ENCODE measurements around the gene RTP4.

GRCh38 chr3:187398955-187399354, 30.8 kb downstream of the RTP4 start:
- TF ChIP-seq CTCF (optimal IDR thresholded peaks at IDR 0.05 in 1 of 3, IDR thresholded peaks at IDR 0.05 in 1 of 3, conservative IDR thresholded peaks at IDR 0.05 in 1 of 3; ENCODE audit: extremely low read depth in 1 of 3, insufficient read depth in 2 of 3, low read length in 3 of 3): no peak
- no peak for TF ChIP-seq EZH2 (IDR thresholded peaks at IDR 0.05; ENCODE audit: low read length)

All from keratinocyte (primary cell).